ENCODE measurements around the gene STX8. TPM values are rescaled to one million over a fixed set of nuclear protein-coding genes. Genes with fewer than 3 reads are reported as not detected.

STX8 gene
- total RNA-seq, 1 experiment from 2014 or later = 109 TPM

DNA sequence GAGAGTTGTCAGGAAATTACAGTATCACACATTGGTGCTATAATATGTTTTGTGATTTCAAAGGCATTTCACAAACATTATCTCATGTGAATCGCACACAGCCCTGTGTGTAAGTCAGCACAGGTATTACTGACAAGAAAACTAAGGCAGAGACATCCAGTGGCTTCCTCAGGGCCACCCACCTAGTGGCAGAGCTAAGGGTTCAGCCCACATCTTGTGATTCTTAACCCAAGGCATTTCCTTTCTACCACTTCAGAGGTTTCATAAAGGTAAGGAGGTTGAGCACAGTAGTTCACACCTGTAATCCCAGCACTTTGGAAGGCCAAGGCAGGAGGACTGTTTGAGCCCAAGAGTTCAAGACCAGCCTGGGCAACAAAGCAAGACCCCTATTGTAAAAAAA is 58.2 kb downstream of the STX8 start:
- H3K4me1 ChIP-seq (replicated peaks) = peaks cover 73% of the 10 kb centered on the region
- DNase-seq (ENCODE audit: low read depth in 1 of 2, low spot score in 2 of 2) = peak in 1 of 2 experiments; percentile 52
- H3K27me3 ChIP-seq (replicated peaks) = no peaks in the 10 kb centered on the region
- no peaks in the 10 kb centered on the region for H3K36me3 ChIP-seq
- H3K4me3 ChIP-seq = no peak overlapping the region
- H3K27ac ChIP-seq = no peak overlapping the region
- H3K9me3 ChIP-seq (replicated peaks) = no peaks in the 10 kb centered on the region

DNA sequence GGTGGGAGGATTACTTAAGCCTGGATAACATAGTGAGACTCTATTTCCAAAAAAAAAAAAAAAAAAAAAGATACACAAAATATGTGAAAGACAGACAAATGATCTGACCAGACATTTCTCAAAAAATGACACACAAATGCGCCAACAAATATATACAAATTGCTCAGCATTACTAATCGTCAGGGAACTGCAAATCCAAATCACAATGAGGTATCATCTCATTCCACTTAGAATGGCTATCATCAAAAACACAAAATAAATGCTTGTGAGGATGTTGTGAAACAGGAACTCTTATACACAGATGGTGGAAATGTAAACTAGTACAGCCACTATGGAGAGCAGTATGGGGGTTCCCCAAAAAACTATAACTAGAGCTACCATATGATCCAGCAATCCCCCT is 62.4 kb downstream of the STX8 start:
- Histone ChIP-seq H3K4me1 (replicated peaks) (peaks cover 44% of the 10 kb centered on the region), H3K27ac (peak overlapping the region; percentile 66; the same call in 1 of the 2 replicates), H3K27me3 (replicated peaks) (no peaks in the 10 kb centered on the region), H3K36me3 (no peaks in the 10 kb centered on the region), H3K4me3 (no peak overlapping the region), H3K9me3 (replicated peaks) (peaks cover 5% of the 10 kb centered on the region)
- DNase-seq (ENCODE audit: low read depth in 1 of 2, low spot score in 2 of 2) = no peak

DNA sequence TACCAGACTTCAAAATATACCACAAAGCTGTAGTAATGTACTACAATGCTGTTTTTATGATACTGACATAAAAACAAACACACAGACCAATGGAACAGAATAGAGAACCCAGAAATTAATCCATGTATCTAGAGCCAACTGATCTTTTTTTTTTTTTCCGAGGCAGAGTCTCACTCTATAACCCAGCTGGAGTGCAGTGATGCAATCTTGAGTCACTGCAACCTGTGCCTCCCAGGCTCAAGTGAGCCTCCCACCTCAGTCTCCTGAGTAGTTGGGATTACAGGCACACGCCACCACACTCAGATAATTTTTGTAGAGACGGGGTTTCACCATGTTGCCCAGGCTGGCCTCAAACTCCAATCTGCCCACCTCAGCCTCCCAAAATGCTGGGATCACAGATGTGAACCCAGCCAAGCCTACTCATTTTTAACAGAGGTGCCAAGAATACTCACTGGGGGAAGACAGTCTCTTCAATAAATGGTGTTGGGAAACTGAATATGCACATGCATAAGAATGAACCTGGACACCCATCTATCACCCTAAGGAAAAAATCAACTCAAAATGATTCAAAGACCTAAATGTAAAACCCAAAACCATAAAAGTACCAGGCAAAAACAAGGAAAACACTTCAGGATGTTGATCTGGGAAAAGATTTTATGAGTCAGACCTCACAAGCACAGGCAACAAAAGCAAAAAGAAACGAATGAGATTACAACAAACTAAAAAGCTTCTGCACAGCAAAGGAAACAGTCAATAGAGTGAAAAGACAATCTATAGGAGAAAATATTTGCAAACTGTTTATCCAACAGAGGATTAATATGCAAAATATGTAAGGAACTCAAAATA is 63.1 kb downstream of the STX8 start:
- no peaks in the 10 kb centered on the region for H3K36me3 ChIP-seq
- peak overlapping the region; percentile 66 for H3K27ac ChIP-seq
- H3K9me3 ChIP-seq (replicated peaks) = peaks cover 5% of the 10 kb centered on the region
- no peak overlapping the region for H3K4me3 ChIP-seq
- H3K27me3 ChIP-seq (replicated peaks) = no peaks in the 10 kb centered on the region
- DNase-seq (ENCODE audit: low read depth in 1 of 2, low spot score in 2 of 2) = peak; percentile 62 to 74
- peaks cover 37% of the 10 kb centered on the region for H3K4me1 ChIP-seq (replicated peaks)

DNA sequence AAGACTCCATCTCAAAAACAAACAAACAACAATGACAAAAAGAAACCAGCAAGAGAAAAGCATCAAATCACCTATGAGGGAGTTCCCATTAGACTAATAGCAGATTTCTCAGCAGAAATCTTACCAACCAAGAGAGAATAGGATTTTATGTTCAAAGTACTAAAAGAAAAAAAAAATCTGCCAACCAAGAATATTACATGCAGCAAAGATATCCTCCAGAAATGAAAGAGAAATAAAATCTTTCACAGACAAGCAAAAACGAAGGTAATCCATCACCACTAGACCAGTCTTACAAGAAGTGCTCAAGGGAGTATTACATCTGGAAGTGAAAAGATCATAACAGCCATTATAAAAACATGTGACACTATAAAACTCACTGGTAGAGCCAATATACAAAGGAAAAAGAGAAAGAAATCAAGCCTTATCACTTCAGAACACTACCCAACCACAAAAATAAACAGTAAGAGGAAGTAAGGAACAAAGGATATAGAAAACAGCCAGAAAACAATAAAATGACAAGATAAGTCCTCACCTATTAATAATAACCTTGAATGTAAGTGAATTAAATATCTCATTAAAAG is 66.3 kb downstream of the STX8 start:
- no peak overlapping the region for H3K27ac ChIP-seq
- no peaks in the 10 kb centered on the region for H3K27me3 ChIP-seq (replicated peaks)
- peaks cover 5% of the 10 kb centered on the region for H3K9me3 ChIP-seq (replicated peaks)
- no peak for DNase-seq (ENCODE audit: low read depth in 1 of 2, low spot score in 2 of 2)
- peaks cover 30% of the 10 kb centered on the region for H3K4me1 ChIP-seq (replicated peaks)
- H3K36me3 ChIP-seq = no peaks in the 10 kb centered on the region
- H3K4me3 ChIP-seq = no peak overlapping the region

DNA sequence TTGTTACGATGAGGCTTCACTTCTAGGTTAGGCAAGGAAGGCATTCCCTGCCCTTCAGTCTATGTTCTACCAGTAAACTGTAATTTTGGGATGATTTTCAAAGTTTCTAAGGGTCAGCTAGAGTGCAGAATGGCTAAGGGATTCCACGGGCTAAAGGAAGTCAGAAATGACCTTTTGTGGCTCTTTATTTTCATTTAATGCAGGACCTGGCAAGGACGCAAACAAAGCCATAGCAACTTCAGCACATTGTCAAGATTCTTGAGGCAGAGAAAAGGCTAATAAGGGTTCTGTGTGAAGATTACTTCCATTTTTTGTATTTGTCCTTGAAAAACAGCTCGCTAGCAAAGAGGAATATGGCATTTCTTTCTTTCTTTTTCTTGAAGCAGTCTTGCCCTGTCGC is 76.6 kb downstream of the STX8 start:
- Histone ChIP-seq H3K27ac (no peak overlapping the region), H3K27me3 (replicated peaks) (no peaks in the 10 kb centered on the region), H3K9me3 (replicated peaks) (no peaks in the 10 kb centered on the region), H3K4me3 (no peak overlapping the region), H3K4me1 (replicated peaks) (no peaks in the 10 kb centered on the region), H3K36me3 (peaks cover 5% of the 10 kb centered on the region)
- no peak for DNase-seq (ENCODE audit: low read depth in 1 of 2, low spot score in 2 of 2)

DNA sequence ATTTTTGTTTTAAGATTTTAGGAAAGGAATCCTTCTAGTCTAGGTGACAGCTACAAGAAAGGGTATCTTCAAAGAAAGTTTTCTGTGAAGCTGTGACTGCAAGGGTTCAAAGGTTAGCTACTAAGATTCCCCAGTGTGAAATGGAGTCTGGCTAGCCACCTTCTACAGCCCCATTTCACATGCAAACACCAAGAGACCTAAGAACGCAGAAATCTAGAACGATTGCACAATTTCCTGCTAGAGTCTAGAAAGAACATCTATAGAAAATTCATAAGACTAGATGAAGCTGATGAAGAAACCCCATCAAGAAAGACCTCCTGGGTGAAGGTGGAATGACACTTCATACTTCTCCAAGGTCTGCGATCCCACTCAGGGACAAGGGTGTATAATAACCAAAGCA is 77.1 kb downstream of the STX8 start:
- H3K4me3 ChIP-seq = no peak overlapping the region
- H3K4me1 ChIP-seq (replicated peaks) = no peaks in the 10 kb centered on the region
- H3K9me3 ChIP-seq (replicated peaks) = no peaks in the 10 kb centered on the region
- peaks cover 5% of the 10 kb centered on the region for H3K36me3 ChIP-seq
- H3K27me3 ChIP-seq (replicated peaks) = no peaks in the 10 kb centered on the region
- H3K27ac ChIP-seq = no peak overlapping the region
- no peak for DNase-seq (ENCODE audit: low read depth in 1 of 2, low spot score in 2 of 2)

DNA sequence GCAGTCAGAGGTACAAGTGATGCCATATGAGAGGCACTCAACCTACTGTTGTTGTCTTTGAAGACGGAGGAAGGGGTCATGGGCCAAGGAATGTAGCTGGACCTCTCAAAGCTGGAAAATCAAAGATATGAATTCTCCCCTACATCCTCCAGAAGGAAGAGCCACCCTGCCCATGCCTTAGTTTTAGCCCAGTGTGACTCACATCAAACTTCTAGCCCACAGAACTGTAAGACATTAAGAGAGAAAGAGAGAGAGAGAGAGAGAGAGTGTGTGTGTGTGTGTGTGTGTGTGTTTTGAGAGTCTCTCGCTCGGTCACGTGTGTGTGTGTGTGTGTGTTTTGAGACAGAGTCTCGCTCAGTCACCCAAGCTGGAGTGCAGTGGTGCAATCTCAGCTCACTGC is 87.1 kb downstream of the STX8 start:
- H3K4me1 ChIP-seq (replicated peaks) = peaks cover 19% of the 10 kb centered on the region
- H3K4me3 ChIP-seq = no peak overlapping the region
- no peaks in the 10 kb centered on the region for H3K27me3 ChIP-seq (replicated peaks)
- DNase-seq (ENCODE audit: low read depth in 1 of 2, low spot score in 2 of 2) = no peak
- no peaks in the 10 kb centered on the region for H3K36me3 ChIP-seq
- H3K9me3 ChIP-seq (replicated peaks) = no peaks in the 10 kb centered on the region
- H3K27ac ChIP-seq = no peak overlapping the region

DNA sequence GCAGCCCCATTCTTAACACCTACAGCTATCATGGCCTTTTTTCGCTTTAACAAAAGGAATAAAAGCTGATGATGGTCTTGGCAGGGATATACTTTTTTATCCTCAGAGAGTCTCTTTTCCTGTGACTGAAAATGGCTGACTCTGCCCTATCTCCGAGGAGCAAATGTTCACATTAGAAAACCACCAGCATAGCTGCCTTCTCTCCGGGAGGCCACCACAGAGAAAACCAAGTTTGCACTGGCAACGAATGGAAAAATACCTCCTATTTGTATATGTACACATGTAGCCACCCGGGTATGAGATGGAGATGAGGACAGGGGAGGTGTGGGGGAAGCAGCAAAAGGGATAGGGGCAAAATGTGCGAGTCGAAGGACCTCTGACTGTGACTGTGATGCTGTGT is 88.2 kb downstream of the STX8 start:
- H3K4me3 ChIP-seq = no peak overlapping the region
- H3K9me3 ChIP-seq (replicated peaks) = no peaks in the 10 kb centered on the region
- H3K27me3 ChIP-seq (replicated peaks) = no peaks in the 10 kb centered on the region
- peaks cover 19% of the 10 kb centered on the region for H3K4me1 ChIP-seq (replicated peaks)
- peak overlapping the region; percentile 44 for H3K27ac ChIP-seq
- no peaks in the 10 kb centered on the region for H3K36me3 ChIP-seq
- DNase-seq (ENCODE audit: low read depth in 1 of 2, low spot score in 2 of 2) = peak in 1 of 2 experiments; percentile 37

DNA sequence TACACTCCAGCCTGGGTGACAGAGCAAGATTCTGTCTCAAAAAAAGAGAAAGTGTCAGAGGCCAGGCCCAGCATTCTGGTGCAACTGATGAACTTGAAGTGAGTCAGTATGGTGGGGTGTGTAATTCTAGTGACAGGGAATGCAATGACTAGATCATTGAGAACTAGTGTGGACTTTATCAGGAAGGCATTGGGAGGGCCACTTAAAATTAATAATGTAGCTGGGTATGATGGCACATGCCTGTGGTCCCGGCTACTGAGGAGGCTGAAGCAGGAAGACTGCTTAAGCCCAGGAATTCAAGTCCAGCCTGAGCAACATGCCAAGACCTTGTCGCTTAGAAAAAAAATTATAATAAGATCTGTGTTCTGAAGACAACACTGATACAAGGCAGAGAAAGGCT is 90.8 kb downstream of the STX8 start:
- DNase-seq (ENCODE audit: low read depth in 1 of 2, low spot score in 2 of 2) = no peak
- H3K36me3 ChIP-seq = no peaks in the 10 kb centered on the region
- no peaks in the 10 kb centered on the region for H3K9me3 ChIP-seq (replicated peaks)
- peaks cover 19% of the 10 kb centered on the region for H3K4me1 ChIP-seq (replicated peaks)
- H3K27ac ChIP-seq = no peak overlapping the region
- no peak overlapping the region for H3K4me3 ChIP-seq
- H3K27me3 ChIP-seq (replicated peaks) = no peaks in the 10 kb centered on the region

DNA sequence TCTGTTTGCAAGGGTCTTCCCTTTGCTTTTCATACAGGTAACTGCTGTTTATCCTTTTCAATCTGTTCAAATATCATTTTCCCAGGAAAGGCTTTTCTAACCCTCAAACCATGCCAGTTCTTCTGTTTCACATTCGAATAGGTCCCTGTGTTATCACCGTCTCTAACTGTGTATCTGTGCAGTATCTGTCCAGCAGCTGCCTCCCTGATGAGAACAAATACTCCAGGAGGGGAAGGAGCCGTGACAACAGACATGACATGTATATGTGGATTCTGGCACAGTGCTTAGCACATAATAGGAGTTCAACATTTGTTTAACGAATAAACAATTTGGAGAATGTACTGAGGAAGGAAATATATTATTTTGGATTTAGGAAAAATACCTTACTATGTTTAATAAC is 95.7 kb downstream of the STX8 start:
- Histone ChIP-seq H3K27ac (no peak overlapping the region), H3K4me3 (no peak overlapping the region), H3K27me3 (replicated peaks) (no peaks in the 10 kb centered on the region), H3K36me3 (no peaks in the 10 kb centered on the region), H3K9me3 (replicated peaks) (no peaks in the 10 kb centered on the region), H3K4me1 (replicated peaks) (peaks cover 24% of the 10 kb centered on the region)
- no peak for DNase-seq (ENCODE audit: low read depth in 1 of 2, low spot score in 2 of 2)

DNA sequence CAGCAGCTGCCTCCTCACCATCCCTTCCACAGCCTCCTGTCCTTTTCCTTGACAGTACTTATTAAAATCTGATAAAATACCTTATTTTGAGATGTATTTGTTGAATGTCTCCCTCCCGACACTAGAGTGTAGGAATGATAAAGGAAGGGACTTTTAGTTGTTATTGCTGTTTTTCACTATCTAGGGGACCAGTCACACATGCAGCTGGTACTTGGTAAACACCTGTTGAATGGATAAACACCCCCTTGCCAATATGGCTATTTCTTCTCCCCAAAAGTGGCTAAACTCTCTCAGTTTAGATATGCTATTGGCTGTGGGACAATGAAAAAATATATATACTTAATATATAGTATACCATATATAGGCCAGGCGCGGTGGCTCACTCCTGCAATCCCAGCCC is 96.7 kb downstream of the STX8 start:
- no peaks in the 10 kb centered on the region for H3K9me3 ChIP-seq (replicated peaks)
- H3K36me3 ChIP-seq = no peaks in the 10 kb centered on the region; the same call in 1 of the 2 replicates
- DNase-seq (ENCODE audit: low read depth in 1 of 2, low spot score in 2 of 2) = no peak
- no peaks in the 10 kb centered on the region for H3K27me3 ChIP-seq (replicated peaks)
- H3K27ac ChIP-seq = no peak overlapping the region
- peaks cover 34% of the 10 kb centered on the region for H3K4me1 ChIP-seq (replicated peaks)
- H3K4me3 ChIP-seq = no peak overlapping the region

DNA sequence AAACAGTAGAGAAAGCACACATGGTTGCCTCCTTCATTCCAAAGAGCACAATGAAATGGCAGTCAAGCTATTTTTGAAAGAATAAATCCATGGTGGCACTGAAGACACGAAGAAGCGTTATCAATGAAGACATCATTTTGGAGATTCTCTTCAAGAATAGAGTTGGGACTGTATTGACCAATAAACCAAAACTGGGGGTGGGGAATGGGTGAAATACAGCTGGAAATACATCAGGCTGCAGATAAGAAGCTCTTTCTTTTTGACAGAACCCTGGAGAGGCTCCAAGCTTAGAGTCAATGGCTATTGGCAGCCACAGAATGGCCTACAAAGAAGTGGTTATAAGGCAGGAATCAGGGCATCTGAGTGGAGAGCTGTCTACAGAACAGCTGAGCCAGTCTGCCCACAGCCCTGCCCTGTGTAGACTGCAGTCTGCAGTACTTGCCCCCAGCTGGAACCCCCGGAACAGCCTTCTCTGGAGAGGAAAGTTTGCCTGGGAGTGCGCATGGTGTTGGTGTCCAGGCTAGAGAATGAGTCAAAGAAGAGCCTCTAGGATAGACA is 100.4 kb downstream of the STX8 start:
- Histone ChIP-seq H3K27ac (no peak overlapping the region), H3K36me3 (peaks cover 8% of the 10 kb centered on the region), H3K9me3 (replicated peaks) (0 out of 2 replicates have a peak, but pooled peaks cover 2% of the 10 kb centered on the region), H3K4me3 (no peak overlapping the region), H3K4me1 (replicated peaks) (peaks cover 59% of the 10 kb centered on the region), H3K27me3 (replicated peaks) (no peaks in the 10 kb centered on the region)
- no peak for DNase-seq (ENCODE audit: low read depth in 1 of 2, low spot score in 2 of 2)

DNA sequence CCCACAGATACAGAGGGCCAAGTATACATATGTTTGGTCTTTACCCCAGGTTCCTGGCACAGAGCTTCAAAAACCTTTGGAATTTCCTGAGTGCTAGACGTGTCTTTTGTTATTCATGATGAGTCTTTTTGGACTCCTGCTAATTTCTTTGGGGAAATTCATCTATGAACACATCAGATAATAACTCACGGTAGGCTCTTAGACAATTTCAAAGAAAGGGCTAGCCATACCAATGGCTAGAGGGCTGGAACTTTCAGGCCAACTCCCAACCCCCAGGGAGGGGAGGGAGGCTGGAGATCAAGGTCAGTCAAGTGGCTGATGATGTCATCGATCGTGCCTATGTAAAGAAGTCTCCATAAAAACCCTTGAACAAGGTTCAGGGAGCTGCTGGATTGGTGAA is 101.9 kb downstream of the STX8 start:
- DNase-seq (ENCODE audit: low read depth in 1 of 2, low spot score in 2 of 2) = no peak
- Histone ChIP-seq H3K4me1 (replicated peaks) (peaks cover 62% of the 10 kb centered on the region), H3K9me3 (replicated peaks) (0 out of 2 replicates have a peak, but pooled peaks cover 2% of the 10 kb centered on the region), H3K4me3 (no peak overlapping the region), H3K27me3 (replicated peaks) (no peaks in the 10 kb centered on the region), H3K36me3 (peaks cover 8% of the 10 kb centered on the region), H3K27ac (no peak overlapping the region)

DNA sequence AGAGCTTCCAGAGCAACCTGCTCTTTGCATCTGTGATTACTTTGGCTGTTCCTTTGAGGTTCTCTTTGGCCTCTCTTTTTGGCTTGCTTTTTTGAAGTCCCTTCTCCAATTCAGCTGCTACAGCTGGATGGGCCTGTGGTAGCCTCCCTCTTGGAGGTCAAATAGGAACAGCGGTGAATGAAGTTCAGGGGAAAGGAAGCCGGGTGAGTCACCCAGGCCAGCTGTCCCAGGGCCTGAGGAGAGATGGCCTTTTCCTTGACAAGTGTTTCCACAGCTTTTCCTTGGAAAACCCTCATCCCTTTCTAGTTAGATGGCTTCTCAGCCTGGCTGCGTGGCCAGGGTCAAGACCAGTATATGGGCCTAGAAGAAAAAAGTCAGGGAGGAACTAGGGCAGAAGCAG is 103.1 kb downstream of the STX8 start:
- Histone ChIP-seq H3K27ac (no peak overlapping the region), H3K4me1 (replicated peaks) (peaks cover 50% of the 10 kb centered on the region), H3K27me3 (replicated peaks) (no peaks in the 10 kb centered on the region), H3K36me3 (peaks cover 8% of the 10 kb centered on the region), H3K4me3 (no peak overlapping the region), H3K9me3 (replicated peaks) (0 out of 2 replicates have a peak, but pooled peaks cover 2% of the 10 kb centered on the region)
- peak in 1 of 2 experiments; percentile 9 for DNase-seq (ENCODE audit: low read depth in 1 of 2, low spot score in 2 of 2)
